ENCODE results near the gene BTN1A1. TPM values are rescaled to one million over a fixed set of nuclear protein-coding genes. Genes with fewer than 3 reads are reported as not detected.
A peak's percentile ranks its signal among the peaks of the same experiment; 100 is the strongest.
"Not testable (repeated sequence)": the region's sequence is repeated elsewhere in the genome, so short reads cannot be mapped to it uniquely, and the experiment has no call there.

BTN1A1 gene
- total RNA-seq, 1 donor from 2014 or later: not detected

DNA sequence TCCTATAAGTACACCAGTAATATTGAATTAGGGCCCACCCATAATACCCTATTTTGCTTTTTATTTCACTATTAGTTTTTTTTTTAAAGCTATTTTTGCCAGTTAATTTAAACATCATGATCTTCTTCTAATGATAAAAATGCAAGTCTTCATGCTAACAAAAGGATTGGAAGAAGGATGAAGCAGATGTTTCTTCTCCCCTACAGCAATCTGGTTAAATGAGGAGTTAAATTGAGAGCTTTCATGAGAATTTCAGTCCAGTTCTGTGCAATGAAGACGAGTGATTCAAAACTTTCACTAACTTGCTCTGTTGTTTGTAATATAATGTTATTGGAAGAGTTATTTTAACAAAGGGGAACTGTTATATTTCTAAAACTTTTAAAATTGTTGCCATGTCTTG, 41.5 kb downstream of the BTN1A1 start:
- no peaks in the 10 kb centered on the region for H3K9me3 Mint-ChIP-seq
- peaks cover 7% of the 10 kb centered on the region for H3K36me3 Mint-ChIP-seq (ENCODE audit: low read depth)
- TF ChIP-seq CTCF (conservative IDR thresholded peaks at IDR 0.05): no peak
- peak overlapping the region; percentile 61 for H3K4me3 Mint-ChIP-seq
- H3K27ac Mint-ChIP-seq (ENCODE audit: unreplicated experiment): no peak overlapping the region
- no peak for DNase-seq (ENCODE audit: low read depth, low spot score)
- H3K27me3 Mint-ChIP-seq (ENCODE audit: low read depth): peaks cover 17% of the 10 kb centered on the region
- peaks cover 38% of the 10 kb centered on the region for H3K4me1 Mint-ChIP-seq

- H3K9me3 Mint-ChIP-seq: no peaks in the 10 kb centered on the region
- TF ChIP-seq CTCF (conservative IDR thresholded peaks at IDR 0.05): peak; percentile 50
- DNase-seq (ENCODE audit: low read depth, low spot score): no peak
- H3K4me3 Mint-ChIP-seq: peak overlapping the region; percentile 73
- peaks cover 19% of the 10 kb centered on the region for H3K4me1 Mint-ChIP-seq
- peaks cover 3% of the 10 kb centered on the region for H3K36me3 Mint-ChIP-seq (ENCODE audit: low read depth)
- no peaks in the 10 kb centered on the region for H3K27me3 Mint-ChIP-seq (ENCODE audit: low read depth)
- H3K27ac Mint-ChIP-seq (ENCODE audit: unreplicated experiment): no peak overlapping the region
Observed at GRCh38 chr6:26543953-26544352, 43.9 kb downstream of the BTN1A1 start.

DNA sequence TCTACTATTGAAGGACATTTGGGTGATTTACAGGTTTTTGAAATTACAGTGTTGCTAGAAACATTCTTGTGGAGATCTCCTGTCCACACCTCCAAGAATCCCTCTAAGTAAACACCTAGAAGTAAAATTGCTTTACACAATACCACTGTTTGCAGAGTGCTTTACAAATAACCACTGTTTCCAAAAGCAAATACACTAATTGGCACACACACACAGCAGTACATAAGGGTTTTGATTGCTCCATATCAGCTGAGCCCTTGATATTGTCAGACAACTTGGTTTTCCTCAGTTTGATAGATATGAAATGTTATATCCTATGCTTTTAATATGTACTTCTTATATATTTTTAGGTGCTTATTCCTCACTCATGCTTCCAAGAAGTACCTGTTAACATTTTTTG, 44.4 kb downstream of the BTN1A1 start:
- no peak overlapping the region for H3K27ac Mint-ChIP-seq (ENCODE audit: unreplicated experiment)
- H3K36me3 Mint-ChIP-seq (ENCODE audit: low read depth): peaks cover 3% of the 10 kb centered on the region
- H3K4me3 Mint-ChIP-seq: peak overlapping the region; percentile 73
- no peak for TF ChIP-seq CTCF (conservative IDR thresholded peaks at IDR 0.05)
- DNase-seq (ENCODE audit: low read depth, low spot score): no peak
- H3K4me1 Mint-ChIP-seq: peaks cover 16% of the 10 kb centered on the region
- H3K27me3 Mint-ChIP-seq (ENCODE audit: low read depth): no peaks in the 10 kb centered on the region
- no peaks in the 10 kb centered on the region for H3K9me3 Mint-ChIP-seq

GRCh38 chr6:26545627-26546026, 45.5 kb downstream of the BTN1A1 start:
- Mint-ChIP-seq H3K4me1 (peaks cover 15% of the 10 kb centered on the region), H3K27me3 (ENCODE audit: low read depth) (peaks cover under 1% of the 10 kb centered on the region), H3K9me3 (no peaks in the 10 kb centered on the region), H3K27ac (ENCODE audit: unreplicated experiment) (no peak overlapping the region), H3K36me3 (ENCODE audit: low read depth) (peaks cover 3% of the 10 kb centered on the region), H3K4me3 (no peak overlapping the region)
- DNase-seq (ENCODE audit: low read depth, low spot score): no peak
- TF ChIP-seq CTCF (conservative IDR thresholded peaks at IDR 0.05): no peak

GRCh38 chr6:26547363-26547762, 47.3 kb downstream of the BTN1A1 start:
- peaks cover 11% of the 10 kb centered on the region for H3K4me1 Mint-ChIP-seq
- not testable (repeated sequence) for H3K36me3 Mint-ChIP-seq (ENCODE audit: low read depth); H3K27me3 Mint-ChIP-seq (ENCODE audit: low read depth); H3K4me3 Mint-ChIP-seq; H3K27ac Mint-ChIP-seq (ENCODE audit: unreplicated experiment); DNase-seq (ENCODE audit: low read depth, low spot score); H3K9me3 Mint-ChIP-seq

GRCh38 chr6:26550250-26550993, 50.3 kb downstream of the BTN1A1 start:
- H3K9me3 Mint-ChIP-seq: no peaks in the 10 kb centered on the region
- peaks cover 9% of the 10 kb centered on the region for H3K4me1 Mint-ChIP-seq
- H3K27ac Mint-ChIP-seq (ENCODE audit: unreplicated experiment): peak overlapping the region; percentile 94
- H3K4me3 Mint-ChIP-seq: no peak overlapping the region
- DNase-seq (ENCODE audit: low read depth, low spot score): peak; percentile 62
- no peak for TF ChIP-seq CTCF (conservative IDR thresholded peaks at IDR 0.05)
- no peaks in the 10 kb centered on the region for H3K36me3 Mint-ChIP-seq (ENCODE audit: low read depth)
- peaks cover 7% of the 10 kb centered on the region for H3K27me3 Mint-ChIP-seq (ENCODE audit: low read depth)

Measured in neural crest cell (in vitro differentiated cells).